Stimulated activated CD4-positive, alpha-beta T cell treated with anti-CD3 and anti-CD28 coated beads, Interleukin-4, amount 100 ng/mL, for 1 hour (primary cell): ENCODE results near the gene INPP1.

Source experiments
- DNase-seq: peaks from one replicate; pipeline ENCODE4 v3.0.0-alpha.2; 2020

The INPP1 gene

DNA sequence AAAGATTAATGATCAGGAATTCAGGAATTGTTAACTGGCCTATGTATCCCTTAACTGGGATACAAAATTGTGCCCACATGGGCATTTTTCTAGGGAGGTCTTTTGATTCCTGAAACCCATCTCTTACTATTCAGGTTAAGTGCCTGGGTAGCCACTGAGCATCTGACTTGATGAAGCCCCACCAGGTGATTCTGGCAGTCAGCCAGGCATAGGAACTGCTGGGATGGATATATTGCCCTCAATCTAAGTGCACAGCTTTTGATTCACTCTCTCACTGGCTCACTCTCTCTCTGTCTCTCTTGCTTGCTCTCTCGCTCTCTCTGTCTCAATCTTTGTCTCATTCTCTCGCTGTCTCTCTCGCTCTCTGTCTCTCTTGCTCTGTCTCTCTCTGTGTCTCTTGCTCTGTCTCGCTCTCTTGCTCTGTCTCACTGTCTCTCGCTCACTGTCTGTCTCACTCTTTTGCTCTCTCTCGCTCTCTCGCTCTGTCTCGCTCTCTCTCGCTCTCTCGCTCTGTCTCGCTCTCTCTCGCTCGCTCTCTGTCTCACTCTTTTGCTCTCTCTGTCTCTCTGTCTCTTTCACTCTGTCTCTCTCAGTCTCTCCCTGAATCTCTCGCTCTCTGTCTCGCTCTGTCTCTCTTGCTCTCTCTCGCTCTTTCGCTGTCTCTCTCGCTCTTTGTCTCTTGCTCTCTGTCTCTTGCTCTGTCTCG, 22.3 kb downstream of the INPP1 start:
- no peak for DNase-seq

DNA sequence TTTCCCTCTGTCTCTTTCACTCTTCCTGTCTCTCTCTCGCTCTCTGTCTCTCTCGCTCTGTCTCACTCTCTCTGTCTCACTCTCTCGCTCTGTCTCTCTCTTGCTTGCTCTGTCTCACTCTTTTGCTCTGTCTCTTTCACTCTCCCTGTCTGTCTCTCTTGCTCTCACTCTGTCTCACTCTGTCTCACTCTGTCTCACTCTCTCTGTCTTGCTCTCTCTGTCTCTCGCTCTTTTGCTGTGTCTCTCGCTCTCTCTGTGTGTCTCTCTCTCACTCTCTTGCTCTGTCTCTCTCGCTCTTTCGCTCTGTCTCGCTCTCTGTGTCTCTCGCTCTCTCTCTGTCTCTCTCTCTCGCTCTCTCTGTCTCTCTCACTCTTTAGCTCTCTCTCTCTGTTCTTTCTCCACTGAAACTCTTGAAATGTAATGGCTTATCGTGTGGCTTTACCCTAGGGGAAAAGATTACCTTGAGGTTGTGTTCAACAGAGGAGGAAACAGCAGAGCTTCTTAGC, 22.9 kb downstream of the INPP1 start:
- no peak for DNase-seq

DNA sequence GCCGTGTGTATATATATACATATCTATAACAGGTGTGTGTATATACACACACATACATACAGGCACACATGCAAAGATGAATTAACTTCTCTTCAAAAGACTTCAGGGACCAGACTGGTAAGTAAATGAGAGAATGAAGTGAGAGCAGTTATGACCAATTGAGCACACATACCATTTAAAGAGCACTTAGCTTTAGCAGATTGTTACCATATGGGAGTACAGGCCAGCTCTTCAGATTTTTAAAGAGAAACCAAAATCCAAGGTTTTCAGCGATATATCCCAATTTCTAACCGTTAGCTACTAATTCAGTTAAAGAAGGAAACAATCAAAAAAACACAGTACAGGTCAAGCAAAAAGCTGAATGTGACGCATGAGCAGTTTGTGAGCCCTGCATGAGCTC, 23.7 kb downstream of the INPP1 start:
- no peak for DNase-seq

DNA sequence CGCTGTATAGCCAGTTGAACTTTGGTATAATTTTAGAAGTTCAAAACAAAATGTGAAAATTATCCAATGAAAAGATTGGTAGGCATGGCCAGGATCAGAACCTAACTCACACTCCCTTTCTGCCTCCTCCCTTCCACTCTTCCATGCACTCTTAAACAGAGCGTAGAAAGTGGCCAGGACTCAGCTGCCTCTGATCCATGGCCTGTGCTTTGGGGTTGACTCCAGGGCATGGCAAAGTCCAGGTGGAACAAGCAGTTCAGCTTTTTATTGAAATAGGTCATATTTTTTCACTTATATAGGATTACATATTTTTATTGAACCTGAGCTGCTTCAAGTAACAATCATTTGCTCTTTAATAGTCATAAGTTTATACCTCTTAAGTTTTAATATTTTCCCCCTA, 26.2 kb downstream of the INPP1 start:
- DNase-seq, result no peak

DNA sequence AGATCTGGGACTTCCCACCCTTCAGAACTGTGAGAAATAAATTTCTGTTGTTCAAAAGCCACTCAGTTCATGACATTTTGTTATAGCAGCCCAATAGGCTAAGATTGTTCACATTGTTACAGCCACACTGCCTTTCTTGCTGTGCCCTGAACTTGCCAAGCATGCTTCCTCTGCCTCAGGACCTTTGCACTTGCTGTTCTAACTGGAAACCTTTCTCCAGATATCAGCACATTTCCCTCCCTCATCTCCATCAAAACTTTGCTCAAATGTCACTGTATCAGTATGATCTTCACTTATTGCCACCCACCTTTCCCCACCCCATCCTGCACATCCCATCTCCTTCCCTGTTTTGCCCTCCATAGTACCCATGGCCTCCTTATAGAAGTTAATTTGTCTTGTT, 32.7 kb downstream of the INPP1 start:
- DNase-seq, result no peak

DNA sequence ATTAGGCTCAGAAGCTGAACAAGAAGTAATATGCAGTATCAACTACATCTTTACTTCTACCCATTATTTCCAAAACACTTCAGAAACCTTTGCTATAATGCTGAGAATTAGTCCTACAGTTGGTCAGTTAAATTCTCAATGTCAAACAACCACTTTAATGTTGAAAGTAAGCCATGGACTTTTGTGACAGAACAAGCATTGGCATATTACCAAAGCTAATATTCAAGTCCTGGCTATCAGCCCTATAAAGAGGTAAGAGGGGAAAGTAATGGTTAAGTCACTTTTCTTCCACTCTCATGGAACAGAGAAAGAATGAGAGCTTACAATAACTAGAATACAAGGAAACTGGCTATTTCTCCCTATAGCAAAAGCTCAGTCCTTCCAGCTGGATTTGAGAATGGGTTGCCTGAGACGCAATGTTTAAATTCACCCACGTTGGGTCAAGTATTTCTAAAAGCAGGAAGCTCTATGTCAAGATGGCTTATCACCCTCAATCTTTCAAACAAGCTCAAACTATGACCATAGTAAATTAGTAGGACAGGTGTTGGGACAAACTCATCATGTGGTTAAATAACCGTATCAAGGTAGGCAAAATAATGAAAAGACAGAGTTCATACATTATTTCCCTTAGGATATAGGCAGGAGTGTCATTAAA, 33.3 kb downstream of the INPP1 start:
- DNase-seq, result no peak

DNA sequence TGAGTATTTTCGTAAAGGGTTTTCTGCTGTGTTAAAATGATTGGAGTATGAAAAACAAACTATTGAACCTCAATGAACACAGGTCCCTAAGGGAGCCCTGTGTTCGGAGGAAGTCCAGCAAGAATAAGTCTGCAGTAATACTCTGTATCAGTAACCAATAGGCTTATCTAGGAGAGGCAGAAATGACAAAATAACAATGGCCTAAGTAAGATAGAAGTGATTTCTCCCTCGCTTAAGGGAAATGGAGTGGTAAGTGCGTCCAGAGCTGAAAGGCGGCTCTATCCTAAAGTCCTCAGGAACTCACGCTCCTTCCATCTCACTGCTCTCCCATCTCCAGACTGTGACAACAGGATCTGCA, 35.5 kb downstream of the INPP1 start:
- no peak for DNase-seq

DNA sequence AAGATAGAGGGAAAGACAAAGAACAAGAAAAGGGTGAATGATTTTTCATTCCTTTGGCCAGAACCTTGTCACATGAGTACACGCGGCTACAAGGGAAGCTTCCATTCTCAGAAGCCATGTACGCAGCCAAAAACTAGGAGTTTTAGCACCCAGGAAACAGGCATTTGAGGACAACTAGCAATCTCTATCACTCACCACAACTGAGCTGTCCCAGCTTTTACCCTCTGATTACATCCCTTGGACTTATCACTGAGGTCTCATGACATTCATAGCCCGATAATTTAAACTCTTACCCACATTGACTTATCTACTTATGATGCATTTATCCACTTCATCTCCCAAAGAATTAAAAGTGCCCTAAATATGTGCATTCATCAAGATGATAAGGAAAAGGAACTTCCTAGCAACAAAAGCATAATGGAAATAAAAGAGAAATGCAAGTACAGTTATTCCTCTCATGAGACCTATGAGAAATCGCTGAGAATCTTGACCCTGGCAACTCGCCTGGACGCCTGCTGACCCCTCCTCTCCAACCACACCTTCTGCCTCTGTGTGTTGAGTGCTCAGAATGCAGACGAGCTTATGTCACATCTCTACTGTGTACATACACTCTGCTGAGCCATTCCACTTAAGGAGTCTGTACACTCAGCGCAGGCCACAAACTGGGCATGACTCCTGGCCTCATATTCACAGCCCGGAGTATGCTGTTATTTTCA, 36.0 kb downstream of the INPP1 start:
- no peak for DNase-seq

DNA sequence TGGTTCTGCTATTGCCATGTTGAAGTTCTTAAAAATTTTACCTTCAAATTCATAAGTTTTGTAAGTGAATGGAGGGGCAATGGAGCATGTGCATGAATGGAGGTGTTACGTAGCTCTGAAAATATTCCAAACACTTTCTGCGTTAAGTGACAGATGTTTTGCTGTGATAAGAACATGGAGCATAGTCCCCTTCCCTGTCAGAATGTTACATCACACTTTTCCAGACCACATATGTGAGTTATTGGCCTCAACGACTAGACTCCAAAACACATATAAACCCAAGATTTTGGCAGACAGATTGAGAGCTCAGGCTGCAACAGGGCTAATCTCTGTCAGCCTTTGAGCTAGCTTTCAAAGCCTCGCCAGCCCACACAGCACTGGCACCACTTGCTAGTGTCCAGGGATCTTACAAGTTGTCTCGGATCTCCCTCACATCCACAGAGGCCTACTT, 37.6 kb downstream of the INPP1 start:
- no peak for DNase-seq

DNA sequence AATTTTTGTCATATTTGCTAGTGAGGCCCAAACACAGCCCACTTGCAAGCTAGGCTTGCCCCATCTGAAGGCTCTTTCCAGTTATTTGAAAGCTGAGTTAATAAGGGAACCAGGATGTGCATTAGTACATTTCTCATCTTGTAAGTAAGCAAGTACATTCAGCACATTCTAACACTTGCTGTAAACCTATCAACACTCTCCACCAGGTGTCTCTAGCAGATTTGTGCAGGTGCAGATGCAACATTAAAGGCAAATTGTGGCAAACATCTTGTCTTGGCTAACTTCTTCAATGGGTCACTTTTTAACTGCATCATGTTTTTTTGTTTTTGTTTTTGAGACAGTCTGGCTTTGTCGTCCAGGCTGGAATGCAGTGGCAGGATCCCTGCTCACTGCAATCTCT, 39.5 kb downstream of the INPP1 start:
- no peak for DNase-seq

DNA sequence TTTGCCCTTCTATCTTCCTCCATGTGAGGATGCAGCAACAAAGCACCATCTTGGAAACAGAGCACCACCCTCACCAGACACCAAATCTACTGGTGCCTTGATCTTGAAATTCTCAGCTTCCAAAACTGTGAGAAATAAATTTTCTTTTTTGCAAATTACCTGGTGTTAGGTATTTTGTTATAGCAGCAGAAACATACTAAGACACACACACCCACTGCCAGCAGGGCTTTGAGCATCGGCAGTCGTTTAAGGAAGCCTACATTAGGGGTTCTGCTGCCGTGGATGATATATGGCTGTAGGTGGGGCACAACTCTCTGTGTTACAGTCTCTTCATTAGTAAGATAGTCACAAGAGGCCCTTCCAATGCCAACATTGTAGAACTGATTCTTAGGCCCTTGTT, 44.0 kb downstream of the INPP1 start:
- no peak for DNase-seq

DNA sequence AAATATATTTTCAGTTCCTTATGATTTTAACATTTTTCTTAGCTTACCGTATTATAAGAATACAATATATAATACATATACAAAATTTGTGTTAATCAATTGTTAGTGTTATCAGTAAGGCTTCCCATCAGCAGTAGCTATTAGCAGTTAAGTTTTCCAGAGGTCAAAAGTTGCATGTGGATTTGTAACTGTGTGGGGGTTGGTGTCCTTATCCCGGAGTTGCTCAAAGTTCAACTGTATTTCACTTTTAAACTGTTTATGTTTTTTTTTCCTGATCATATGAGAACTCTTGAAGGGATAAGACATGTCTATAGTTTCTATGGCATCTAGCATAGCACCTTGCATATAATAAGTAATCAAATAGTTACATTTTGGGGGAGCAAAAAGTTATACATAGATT, 52.9 kb downstream of the INPP1 start:
- no peak for DNase-seq

DNA sequence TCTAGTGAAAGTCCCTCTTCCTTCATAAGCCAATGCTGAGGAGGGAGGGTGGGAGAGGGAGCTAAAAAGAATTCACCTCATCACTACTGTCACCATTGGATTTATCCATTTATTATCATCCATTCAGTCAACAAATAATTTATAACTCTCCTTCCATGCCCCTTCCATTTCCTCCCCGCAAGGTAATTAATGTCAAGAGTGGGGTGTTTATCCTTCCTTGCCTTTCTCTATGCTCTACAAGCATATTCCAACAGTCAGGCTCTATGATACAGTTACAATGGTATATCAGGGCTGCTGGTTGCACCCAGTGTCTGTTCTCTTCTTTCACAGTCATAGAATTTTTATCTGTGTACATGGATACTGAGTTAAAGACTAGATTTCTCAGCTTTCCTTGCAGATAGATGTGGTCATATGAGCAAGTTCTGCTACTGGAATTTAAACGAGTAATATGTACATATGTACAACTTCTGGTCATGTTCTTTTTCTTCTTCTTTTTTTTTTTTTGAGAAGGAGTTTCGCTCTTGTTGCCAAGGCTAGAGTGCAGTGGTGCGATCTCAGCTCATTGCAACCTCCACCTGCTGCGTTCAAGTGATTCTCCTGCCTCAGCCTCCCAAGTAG, 59.7 kb downstream of the INPP1 start:
- DNase-seq, result no peak

DNA sequence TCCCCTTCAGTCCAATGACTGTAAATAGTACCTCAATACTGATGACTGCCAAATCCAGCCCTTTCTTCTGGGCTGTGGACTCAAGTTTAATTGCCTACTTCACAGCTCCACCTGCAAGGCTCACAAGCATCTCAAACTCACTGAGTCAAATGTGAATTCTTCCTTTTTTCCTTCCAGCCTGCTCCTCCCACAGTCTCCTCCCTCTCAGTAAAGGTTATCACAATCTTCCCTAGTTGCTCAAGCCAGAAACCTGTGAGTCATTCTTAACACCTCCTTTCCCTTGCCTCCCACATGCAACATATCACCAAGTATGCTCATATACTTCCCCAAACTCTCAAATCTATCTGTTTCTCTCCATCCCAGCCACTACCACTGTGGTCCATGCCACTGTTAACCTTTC, 61.1 kb downstream of the INPP1 start:
- no peak for DNase-seq

DNA sequence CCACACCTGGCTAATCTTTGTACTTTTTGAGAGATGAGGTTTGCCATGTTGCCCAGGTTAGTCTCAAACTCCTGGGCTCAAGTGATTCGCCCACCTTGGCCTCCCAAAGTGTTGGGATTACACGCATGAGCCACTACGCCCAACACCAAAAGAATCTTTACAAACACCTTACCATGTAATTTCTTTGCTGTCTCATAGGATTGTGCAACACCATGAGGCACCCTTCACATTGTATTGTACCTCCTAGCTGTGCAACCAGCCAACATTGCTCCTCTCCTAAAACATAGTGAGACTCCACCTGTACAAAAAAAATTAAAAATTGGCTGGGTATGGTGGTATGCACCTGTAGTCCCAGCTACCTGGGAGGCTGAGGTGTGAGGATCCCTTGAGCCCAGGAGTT, 61.7 kb downstream of the INPP1 start:
- DNase-seq, result no peak

DNA sequence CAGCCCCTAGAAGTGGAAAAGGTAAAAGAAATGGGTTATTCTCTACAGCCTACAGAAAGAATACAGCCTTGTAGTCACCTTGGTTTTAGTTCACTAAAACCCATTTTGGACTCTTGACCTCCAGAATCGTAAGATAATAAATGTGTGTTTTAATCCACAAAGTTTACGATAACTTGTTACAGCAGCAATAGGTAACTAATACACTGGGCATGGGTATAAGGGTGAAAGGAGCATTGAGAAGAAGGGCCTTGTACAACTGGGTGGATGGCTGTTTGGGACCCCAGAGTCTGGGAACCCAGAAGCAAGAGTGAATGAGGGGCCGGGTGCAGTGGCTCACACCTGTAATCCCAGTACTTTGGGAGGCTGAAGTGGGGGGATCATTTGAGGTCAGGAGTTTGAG, 62.6 kb downstream of the INPP1 start:
- no peak for DNase-seq

DNA sequence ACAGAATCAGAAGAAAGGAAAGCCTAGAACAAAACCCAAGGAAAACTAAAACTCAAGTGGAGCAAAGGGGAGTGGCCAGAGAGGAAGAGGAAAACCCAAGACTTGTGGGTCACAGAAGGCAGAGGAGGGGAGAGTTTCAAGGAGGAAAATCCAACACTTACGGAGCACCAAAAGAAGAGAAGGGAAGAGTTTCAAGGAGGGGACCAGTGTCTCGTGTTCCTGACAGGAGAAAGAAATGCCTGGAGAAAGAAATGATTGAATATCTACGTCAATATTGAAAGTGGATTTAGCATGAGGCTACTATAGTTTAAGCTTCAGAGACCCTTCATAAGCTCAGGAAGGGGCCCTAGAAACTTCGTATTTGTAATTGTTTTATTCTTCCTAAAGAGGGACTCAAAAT, 63.4 kb downstream of the INPP1 start:
- no peak for DNase-seq

DNA sequence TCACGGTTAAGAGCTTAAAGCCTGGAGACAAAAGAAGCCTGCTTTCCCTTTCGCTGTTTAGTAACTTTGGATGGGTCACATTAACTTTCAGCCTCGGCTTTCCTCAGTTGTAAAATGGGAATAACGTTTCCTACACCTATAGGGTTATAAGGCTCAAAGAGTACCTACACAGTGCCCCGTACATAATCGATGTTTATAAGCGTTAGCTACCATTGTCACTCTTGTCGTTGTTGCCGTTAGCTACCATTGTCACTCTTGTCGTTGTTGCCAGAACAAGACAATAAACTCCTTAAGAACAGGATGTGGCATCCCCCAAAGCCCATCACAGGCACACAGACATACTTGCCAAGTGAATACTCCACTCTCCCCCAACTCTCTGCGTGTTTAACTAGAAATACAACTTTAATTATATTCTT, 63.9 kb downstream of the INPP1 start:
- no peak for DNase-seq

DNA sequence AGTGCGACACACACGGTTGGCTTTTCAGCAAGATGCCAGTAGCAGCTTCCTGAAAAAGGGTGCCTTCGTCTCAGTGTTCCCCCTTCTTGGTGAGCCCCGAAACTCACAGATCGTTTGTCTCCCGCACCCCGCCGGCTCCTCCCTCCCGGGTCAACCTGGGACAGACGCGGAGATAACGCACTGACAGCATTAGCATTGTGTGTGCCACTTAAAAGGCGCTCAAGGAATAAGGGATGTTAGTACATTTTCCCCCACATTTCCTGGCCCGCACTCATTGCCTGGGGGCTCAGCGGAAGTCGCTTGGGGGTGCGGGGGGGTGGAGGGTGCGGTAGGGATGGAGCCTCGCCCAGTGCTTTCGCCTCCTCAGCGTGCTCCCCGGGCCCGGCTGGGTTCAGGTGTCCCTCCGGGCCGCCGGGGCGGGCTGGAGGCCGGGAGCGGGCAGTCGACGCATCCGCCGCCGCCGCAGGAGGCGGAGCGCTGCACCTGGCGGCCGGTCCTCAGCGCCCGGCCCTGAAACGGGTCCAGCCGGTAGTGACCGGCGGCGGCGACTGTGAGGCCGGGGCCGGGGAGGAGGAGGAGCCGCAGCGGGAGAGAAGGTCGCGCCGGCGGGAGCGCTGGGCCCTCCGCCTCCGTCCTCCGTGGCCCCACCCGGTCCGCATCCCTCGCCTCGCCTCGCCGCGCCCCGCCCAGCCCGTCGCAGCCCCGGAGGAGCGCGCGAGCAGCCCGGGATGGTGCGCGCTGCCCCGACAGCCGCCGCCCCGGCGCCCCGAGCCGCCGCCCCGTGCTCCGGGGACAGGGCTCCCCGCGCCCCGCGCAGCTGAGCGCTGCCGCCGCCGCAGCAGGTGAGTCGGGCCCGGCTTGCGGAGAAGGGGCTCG, 64.5 kb downstream of the INPP1 start, which contains the start of gene MFSD6:
Gene MFSD6 (plus strand): TSS at position 694 of the 876 bp plus-strand sequence. CDS start 27,675 bp downstream, outside the sequence.
- peak; percentile 62 for DNase-seq

DNA sequence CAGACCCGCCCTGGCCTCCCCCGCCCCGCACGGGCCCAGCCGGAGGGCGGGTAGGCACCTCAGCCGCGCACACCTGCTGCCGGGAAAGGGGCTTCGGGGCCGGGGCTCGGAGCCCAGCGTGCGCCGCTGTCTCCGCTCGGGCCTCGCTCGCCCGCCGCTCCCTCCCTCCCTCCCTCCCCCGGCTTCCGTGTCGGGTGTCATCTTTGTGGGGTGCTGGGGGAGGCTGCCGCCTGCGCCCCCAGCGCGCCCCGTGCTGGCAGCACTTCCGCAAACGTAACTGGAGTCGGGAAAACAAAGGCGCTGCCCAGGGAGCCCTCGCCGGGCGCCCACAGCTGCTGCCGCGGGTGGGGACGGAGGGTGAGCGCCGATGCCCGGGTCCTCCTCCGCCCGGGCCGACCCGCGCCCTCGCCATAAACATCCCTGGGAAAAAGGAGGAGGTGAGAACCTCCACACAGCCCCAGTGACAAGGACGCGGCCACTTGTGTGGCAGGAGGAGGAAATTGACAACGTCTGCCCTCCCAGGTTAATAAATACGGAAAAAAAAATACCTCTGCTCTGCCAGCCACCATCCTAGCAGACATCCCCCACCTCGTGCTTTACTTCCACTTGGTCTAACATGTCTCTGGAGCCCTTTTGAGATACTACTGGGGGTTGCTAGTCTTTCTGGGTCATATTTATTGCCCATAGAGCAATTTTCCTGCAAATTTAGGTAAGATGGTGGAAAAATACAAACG, 65.3 kb downstream of the INPP1 start:
- DNase-seq, result peak; percentile 65

DNA sequence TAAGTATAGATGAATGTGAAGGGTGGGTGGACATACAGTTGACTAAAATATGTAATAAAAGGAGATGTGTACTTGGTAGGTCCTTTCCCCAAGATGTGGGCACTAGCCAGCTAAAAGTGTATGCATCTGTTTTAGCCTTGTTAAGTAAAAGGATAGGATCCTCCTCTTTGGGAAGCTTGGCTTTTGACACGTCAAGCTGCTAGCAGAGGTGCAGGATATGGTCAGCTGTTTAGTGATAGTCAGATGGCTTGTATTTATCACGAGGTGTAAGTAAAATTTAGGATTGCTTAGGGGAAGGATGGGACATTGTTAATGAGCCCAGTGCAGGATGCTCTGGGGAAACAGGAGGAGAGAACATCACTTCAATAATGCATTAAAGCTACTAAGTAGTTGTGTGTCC, 66.2 kb downstream of the INPP1 start:
- DNase-seq, result no peak

DNA sequence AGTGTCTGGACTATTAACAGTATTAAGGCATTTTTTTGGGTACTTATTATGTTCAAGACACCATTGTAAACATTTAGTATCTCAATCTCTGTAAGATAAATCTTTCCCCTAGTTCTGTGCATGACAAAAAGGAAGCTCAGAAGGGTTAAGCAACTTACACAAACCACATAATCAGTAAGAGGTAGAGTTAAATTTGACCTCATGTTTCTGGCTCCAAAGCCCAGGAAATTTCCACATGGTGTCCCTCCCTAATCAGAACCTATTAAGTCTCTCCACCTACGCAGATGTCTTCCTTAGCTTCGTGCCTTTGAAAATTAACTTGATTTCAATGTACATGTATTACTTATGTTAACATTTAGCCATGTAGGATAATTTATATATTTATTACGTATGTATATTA, 66.8 kb downstream of the INPP1 start:
- DNase-seq, result no peak
